ENCODE results near the gene WWOX. TPM values are rescaled to one million over a fixed set of nuclear protein-coding genes. Genes with fewer than 3 reads are reported as not detected.

Gene WWOX
- total and polyA plus RNA-seq, 2 of the 13 experiments (the other 11 are each of a cell fraction or from before 2014, with no cell fraction given), result 9.1 to 37.4 TPM

DNA sequence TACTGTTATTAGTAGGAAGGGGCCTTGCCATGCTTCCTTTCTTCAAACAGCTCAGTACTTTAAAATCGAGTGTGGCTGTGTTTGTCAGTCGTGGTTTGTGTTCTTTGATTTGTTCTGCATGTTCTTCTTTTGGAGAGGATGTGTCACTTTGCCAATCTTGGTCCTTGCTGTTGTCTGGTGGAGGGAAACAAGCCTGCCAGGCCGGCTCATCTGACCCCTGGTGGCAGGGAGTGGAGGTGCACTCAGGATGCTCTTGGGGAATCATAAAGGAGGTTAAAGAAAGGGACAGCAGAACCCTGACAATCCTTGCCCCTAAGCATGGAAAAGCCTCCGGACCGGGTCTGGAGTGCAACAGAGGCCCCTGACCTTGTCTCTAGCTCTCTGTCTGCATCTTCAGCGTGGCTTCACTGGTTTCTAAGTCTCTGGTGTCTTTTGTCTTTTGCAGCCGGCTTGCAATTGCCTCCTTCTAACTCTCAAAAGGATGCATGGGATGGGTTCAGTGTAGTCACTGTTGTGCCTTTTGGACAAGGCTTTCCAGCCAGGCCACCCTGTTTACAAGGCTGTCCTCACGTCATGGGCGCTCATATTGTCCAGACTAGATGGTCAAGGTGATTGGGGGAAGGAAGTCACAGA, 135.8 kb downstream of the WWOX start (continued):
- TF ChIP-seq CBX2 (IDR thresholded peaks at IDR 0.05; ENCODE audit: low read depth, low read length) (no peak), CBX2 (CRISPR knock-in tag; IDR thresholded peaks at IDR 0.05; ENCODE audit: low read depth) (no peak), HIVEP1 (CRISPR knock-in tag; IDR thresholded peaks at IDR 0.05) (peak; percentile 57; the same call in 1 of the 2 replicates), ETV5 (CRISPR knock-in tag; IDR thresholded peaks at IDR 0.05; ENCODE audit: borderline replicate concordance) (peak; percentile 30; the same call in 1 of the 2 replicates), ZNF841 (CRISPR knock-in tag; IDR thresholded peaks at IDR 0.05; ENCODE audit: borderline replicate concordance) (no peak), TBP (CRISPR knock-in tag; IDR thresholded peaks at IDR 0.05) (no peak), KMT2A (CRISPR knock-in tag; IDR thresholded peaks at IDR 0.05) (0 out of 2 replicates have a peak, but pooled peaks have one; percentile 44), RAD51 (IDR thresholded peaks at IDR 0.05; ENCODE audit: borderline replicate concordance) (no peak), STAG1 (CRISPR knock-in tag; IDR thresholded peaks at IDR 0.05) (peak; percentile 85), SOX13 (IDR thresholded peaks at IDR 0.05) (no peak), SOX13 (CRISPR knock-in tag; conservative IDR thresholded peaks at IDR 0.05 in 1 of 2, IDR thresholded peaks at IDR 0.05 in 1 of 2) (peak in 1 of 2 experiments; percentile 41; a peak in 1 of 4 replicates), SAP130 (CRISPR knock-in tag; IDR thresholded peaks at IDR 0.05; ENCODE audit: low read depth) (0 out of 2 replicates have a peak, but pooled peaks have one; percentile 25), SMARCE1 (IDR thresholded peaks at IDR 0.05; ENCODE audit: borderline replicate concordance) (no peak)
- TF ChIP-seq, protein P1, sequence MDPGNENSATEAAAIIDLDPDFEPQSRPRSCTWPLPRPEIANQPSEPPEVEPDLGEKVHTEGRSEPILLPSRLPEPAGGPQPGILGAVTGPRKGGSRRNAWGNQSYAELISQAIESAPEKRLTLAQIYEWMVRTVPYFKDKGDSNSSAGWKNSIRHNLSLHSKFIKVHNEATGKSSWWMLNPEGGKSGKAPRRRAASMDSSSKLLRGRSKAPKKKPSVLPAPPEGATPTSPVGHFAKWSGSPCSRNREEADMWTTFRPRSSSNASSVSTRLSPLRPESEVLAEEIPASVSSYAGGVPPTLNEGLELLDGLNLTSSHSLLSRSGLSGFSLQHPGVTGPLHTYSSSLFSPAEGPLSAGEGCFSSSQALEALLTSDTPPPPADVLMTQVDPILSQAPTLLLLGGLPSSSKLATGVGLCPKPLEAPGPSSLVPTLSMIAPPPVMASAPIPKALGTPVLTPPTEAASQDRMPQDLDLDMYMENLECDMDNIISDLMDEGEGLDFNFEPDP (CRISPR knock-in tag; conservative IDR thresholded peaks at IDR 0.05), result no peak
- TF ChIP-seq, protein P2, sequence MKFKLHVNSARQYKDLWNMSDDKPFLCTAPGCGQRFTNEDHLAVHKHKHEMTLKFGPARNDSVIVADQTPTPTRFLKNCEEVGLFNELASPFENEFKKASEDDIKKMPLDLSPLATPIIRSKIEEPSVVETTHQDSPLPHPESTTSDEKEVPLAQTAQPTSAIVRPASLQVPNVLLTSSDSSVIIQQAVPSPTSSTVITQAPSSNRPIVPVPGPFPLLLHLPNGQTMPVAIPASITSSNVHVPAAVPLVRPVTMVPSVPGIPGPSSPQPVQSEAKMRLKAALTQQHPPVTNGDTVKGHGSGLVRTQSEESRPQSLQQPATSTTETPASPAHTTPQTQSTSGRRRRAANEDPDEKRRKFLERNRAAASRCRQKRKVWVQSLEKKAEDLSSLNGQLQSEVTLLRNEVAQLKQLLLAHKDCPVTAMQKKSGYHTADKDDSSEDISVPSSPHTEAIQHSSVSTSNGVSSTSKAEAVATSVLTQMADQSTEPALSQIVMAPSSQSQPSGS (CRISPR knock-in tag; IDR thresholded peaks at IDR 0.05), result 0 out of 2 replicates have a peak, but pooled peaks have one; percentile 40
- TF ChIP-seq, protein P3, sequence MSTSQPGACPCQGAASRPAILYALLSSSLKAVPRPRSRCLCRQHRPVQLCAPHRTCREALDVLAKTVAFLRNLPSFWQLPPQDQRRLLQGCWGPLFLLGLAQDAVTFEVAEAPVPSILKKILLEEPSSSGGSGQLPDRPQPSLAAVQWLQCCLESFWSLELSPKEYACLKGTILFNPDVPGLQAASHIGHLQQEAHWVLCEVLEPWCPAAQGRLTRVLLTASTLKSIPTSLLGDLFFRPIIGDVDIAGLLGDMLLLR (CRISPR knock-in tag; IDR thresholded peaks at IDR 0.05), result no peak
- TF ChIP-seq, protein P4, sequence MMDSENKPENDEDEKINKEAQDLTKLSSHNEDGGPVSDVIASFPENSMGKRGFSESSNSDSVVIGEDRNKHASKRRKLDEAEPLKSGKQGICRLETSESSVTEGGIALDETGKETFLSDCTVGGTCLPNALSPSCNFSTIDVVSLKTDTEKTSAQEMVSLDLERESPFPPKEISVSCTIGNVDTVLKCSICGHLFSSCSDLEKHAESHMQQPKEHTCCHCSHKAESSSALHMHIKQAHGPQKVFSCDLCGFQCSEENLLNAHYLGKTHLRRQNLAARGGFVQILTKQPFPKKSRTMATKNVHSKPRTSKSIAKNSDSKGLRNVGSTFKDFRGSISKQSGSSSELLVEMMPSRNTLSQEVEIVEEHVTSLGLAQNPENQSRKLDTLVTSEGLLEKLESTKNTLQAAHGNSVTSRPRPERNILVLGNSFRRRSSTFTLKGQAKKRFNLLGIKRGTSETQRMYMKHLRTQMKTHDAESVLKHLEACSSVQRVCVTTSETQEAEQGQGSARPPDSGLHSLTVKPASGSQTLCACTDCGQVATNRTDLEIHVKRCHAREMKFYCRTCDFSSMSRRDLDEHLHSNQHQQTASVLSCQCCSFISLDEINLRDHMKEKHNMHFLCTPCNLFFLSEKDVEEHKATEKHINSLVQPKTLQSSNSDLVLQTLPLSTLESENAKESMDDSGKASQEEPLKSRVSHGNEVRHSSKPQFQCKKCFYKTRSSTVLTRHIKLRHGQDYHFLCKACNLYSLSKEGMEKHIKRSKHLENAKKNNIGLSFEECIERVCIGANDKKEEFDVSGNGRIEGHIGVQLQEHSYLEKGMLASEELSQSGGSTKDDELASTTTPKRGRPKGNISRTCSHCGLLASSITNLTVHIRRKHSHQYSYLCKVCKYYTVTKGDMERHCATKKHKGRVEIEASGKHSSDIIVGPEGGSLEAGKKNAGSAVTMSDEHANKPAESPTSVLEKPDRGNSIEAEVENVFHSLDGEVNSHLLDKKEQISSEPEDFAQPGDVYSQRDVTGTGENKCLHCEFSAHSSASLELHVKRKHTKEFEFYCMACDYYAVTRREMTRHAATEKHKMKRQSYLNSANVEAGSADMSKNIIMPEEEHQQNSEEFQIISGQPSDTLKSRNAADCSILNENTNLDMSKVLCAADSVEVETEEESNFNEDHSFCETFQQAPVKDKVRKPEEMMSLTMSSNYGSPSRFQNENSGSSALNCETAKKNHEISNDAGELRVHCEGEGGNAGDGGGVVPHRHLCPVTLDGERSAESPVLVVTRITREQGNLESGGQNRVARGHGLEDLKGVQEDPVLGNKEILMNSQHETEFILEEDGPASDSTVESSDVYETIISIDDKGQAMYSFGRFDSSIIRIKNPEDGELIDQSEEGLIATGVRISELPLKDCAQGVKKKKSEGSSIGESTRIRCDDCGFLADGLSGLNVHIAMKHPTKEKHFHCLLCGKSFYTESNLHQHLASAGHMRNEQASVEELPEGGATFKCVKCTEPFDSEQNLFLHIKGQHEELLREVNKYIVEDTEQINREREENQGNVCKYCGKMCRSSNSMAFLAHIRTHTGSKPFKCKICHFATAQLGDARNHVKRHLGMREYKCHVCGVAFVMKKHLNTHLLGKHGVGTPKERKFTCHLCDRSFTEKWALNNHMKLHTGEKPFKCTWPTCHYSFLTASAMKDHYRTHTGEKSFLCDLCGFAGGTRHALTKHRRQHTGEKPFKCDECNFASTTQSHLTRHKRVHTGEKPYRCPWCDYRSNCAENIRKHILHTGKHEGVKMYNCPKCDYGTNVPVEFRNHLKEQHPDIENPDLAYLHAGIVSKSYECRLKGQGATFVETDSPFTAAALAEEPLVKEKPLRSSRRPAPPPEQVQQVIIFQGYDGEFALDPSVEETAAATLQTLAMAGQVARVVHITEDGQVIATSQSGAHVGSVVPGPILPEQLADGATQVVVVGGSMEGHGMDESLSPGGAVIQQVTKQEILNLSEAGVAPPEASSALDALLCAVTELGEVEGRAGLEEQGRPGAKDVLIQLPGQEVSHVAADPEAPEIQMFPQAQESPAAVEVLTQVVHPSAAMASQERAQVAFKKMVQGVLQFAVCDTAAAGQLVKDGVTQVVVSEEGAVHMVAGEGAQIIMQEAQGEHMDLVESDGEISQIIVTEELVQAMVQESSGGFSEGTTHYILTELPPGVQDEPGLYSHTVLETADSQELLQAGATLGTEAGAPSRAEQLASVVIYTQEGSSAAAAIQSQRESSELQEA (CRISPR knock-in tag; IDR thresholded peaks at IDR 0.05; ENCODE audit: not compliant biosample characterization), result no peak
- TF ChIP-seq, protein P5, sequence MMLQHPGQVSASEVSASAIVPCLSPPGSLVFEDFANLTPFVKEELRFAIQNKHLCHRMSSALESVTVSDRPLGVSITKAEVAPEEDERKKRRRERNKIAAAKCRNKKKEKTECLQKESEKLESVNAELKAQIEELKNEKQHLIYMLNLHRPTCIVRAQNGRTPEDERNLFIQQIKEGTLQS (CRISPR knock-in tag; IDR thresholded peaks at IDR 0.05), result 0 out of 2 replicates have a peak, but pooled peaks have one; percentile 29
